ENCODE measurements around the gene CLCNKA. TPM values are rescaled to one million over a fixed set of nuclear protein-coding genes. Genes with fewer than 3 reads are reported as not detected.
A peak's percentile ranks its signal among the peaks of the same experiment; 100 is the strongest.

Gene CLCNKA
- total and polyA plus RNA-seq, 2 of the 8 experiments (the other 6 are each of a cell fraction or from before 2014, with no cell fraction given): 0.95 to 2.0 TPM

- Histone ChIP-seq H2BK20ac (ENCODE audit: low read length) (no peak overlapping the region), H3K9me3 (ENCODE audit: insufficient read depth in 2 of 2, low read depth in 1 of 2, low read length in 1 of 2) (no peaks in the 10 kb centered on the region), H3K4me1 (replicated peaks in 1 of 4; ENCODE audit: control insufficient read depth in 3 of 4, insufficient read depth in 4 of 4, low read length in 3 of 4) (peaks cover 0 to 3% (median 1%) of the 10 kb centered on the region in 4 experiments; a peak in 2 of 7 replicates), H3K23me2 (ENCODE audit: low read depth, low read length) (no peaks in the 10 kb centered on the region; the same call in 1 of the 2 replicates), H3K36me3 (ENCODE audit: control insufficient read depth in 2 of 4, insufficient read depth in 4 of 4, low read length in 3 of 4) (no peaks in the 10 kb centered on the region), H4K8ac (ENCODE audit: extremely low read depth, insufficient read depth, low read length) (no peak overlapping the region), H3K4ac (replicated peaks; ENCODE audit: insufficient read length, low read depth, low read length) (no peak overlapping the region), H3K4me2 (ENCODE audit: insufficient read depth in 1 of 2, low read depth in 2 of 2, low read length in 2 of 2) (no peak overlapping the region), H2AFZ (ENCODE audit: low read length) (no peak overlapping the region), H3K23ac (ENCODE audit: insufficient read length) (no peak overlapping the region), H3K79me1 (ENCODE audit: low read depth, low read length) (no peaks in the 10 kb centered on the region), H4K91ac (replicated peaks; ENCODE audit: insufficient read length, low read length) (no peak overlapping the region), H3K27me3 (replicated peaks in 1 of 4; ENCODE audit: control insufficient read depth in 3 of 4, extremely low read depth in 1 of 4, insufficient read depth in 3 of 4, low read length in 3 of 4) (no peaks in the 10 kb centered on the region; a peak in 1 of 7 replicates), H4K5ac (ENCODE audit: insufficient read length, low read depth, low read length) (no peak overlapping the region), H2BK120ac (replicated peaks; ENCODE audit: low read depth, low read length) (no peak overlapping the region), H3K14ac (ENCODE audit: insufficient read length) (no peak overlapping the region), H3K79me2 (ENCODE audit: control insufficient read depth in 1 of 2, insufficient read depth in 2 of 2, low read length in 2 of 2) (no peaks in the 10 kb centered on the region), H3K56ac (replicated peaks; ENCODE audit: insufficient read length, low read depth, low read length) (no peak overlapping the region), H3K9ac (replicated peaks in 1 of 4; ENCODE audit: extremely low read depth in 1 of 4, low read depth in 3 of 4, low read length in 3 of 4) (no peak overlapping the region), H2BK15ac (ENCODE audit: low read length) (no peak overlapping the region), H2BK12ac (ENCODE audit: low read depth, low read length) (no peak overlapping the region; the same call in 1 of the 2 replicates), H3K27ac (ENCODE audit: low read depth, low read length) (no peak overlapping the region), H4K20me1 (replicated peaks in 1 of 2; ENCODE audit: control insufficient read depth in 1 of 2, insufficient read depth in 2 of 2, low read length in 2 of 2) (no peaks in the 10 kb centered on the region), H2AK5ac (ENCODE audit: low read depth, low read length) (no peak overlapping the region), H2BK5ac (ENCODE audit: low read depth, low read length) (no peak overlapping the region), H3K18ac (ENCODE audit: extremely low read depth, low read length) (no peak overlapping the region), H3K4me3 (ENCODE audit: extremely low read depth in 1 of 4, insufficient read depth in 2 of 4, low read depth in 3 of 4, low read length in 4 of 4) (no peak overlapping the region)
- POLR2A ChIA-PET (ENCODE audit: partially characterized antibody): interaction anchor here (0.6 kb wide), 1 partner anchor 51 kb away, joined by 3 read pairs; no protein-coding TSS in a partner anchor
- FAIRE-seq: no peak
- WGBS, 2 experiments (ENCODE audit: extremely low coverage in 1 of 2, insufficient coverage in 1 of 2, insufficient read length in 1 of 2, insufficient replicate concordance in 2 of 2, low coverage in 1 of 2, low lambda C conversion rate in 2 of 2, missing lambda C conversion rate in 1 of 2): 84% methylated on average over 8 of the region's 9 CpGs; no CpG with 5 or more reads in 1 of the 2 experiments
- CTCF ChIA-PET (ENCODE audit: partially characterized antibody): interaction anchor here (0.6 to 8.9 kb wide), 26 partner anchors 9 to 358 kb away, joined by 3 to 74 read pairs (median 5); partner anchors contain the start of genes CLCNKA, CLCNKB and HSPB7
- DNase-seq (ENCODE audit: low read depth in 1 of 2, low spot score in 2 of 2): no peak
- TF ChIP-seq CTCF (IDR thresholded peaks at IDR 0.05; ENCODE audit: control extremely low read depth in 1 of 3, insufficient read depth in 1 of 3, low read depth in 1 of 3, low read length in 3 of 3): peak in 1 of 3 experiments; percentile 10; a peak in 1 of 4 replicates
- TF ChIP-seq SIRT6 (IDR thresholded peaks at IDR 0.05; ENCODE audit: low read length): no peak
Measured at GRCh38 chr1:16006552-16007485, 15.0 kb upstream of the CLCNKA start.
